ENCODE data around the gene CINP.
A peak's percentile ranks its signal among the peaks of the same experiment; 100 is the strongest.

Gene CINP

DNA sequence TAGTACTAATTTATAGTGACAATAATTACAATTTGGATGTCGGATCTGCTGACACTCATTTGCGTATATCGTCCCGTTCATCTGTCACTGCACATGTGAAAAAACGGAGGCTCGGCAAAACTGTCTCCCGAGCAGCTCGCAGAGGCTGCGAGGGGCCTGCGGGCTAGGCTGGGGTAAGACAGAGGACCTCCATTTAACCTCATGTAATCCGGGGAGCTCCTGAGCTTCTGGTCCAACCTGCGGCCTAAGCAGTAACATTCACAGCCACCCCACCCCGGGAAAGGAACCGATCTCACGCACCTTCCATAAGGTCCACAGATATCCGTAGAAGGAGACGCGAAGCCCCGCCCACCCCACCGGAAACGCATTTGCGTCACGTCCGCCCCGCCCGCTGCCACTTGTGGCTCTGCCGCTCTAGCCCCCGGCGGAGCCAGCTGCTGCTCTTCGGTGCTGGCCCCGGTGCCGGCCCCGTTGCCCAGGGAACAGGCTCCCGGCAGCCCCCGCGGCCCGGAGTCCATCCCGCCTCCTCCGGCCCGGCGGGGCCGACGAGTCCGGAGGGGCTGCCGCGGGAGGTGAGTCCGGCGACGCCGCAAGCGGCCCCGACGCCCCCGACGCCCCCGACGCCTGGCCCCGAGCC lies at the start of gene CINP, which contains the start of gene TECPR2:
TSS of gene CINP (minus strand) at position 346 of the 637 bp plus-strand sequence. CDS start at position 307, 39 bp downstream.
TSS of gene TECPR2 (plus strand) at position 397 of the 637 bp plus-strand sequence. CDS start 13,781 bp downstream, outside the sequence.
- DNase-seq = peak; percentile 78

- no peak for DNase-seq
These were observed 46.0 kb upstream of the CINP start for GRCh38 chr14:102408724-102409123.

DNA sequence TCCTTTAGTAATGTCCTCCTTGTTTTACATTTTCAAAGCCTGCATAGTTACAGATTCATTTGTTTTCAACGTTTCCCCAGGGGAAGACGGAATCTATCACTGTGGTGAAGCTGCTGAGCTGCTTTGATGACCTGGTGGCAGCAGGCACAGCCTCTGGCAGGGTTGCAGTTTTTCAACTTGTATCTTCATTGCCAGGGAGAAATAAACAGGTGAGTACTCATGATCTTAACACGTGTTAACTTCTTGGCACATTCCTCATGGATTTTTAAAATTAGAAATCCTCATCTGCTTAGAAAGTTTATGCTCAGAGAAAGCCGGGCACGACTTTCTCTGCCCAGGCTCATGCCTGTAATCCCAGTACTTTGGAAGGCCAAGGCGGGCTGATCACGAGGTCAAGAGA lies 44.6 kb upstream of the CINP start:
- DNase-seq = no peak

DNA sequence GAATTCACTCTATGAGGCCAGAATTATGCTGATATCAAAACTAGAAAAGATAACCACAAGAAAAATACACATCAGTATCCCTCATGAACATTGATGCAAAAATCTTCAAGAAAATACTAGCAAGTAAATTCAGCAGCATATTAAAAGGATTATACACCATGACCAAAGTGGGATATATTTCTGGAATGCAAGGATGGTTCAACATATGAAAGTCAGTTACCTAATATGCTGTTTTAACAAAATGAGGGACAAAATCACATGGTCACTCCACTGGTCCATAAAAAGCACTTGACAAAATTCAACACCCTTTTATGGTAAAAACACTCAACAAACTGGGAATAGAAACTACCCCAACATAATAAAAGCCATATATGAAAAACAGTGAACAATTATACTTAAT lies 40.3 kb upstream of the CINP start:
- DNase-seq = no peak

GRCh38 chr14:102396521-102396920 lies 33.8 kb upstream of the CINP start:
- DNase-seq = no peak

GRCh38 chr14:102394717-102395375 lies 32.2 kb upstream of the CINP start:
- DNase-seq = no peak

DNA sequence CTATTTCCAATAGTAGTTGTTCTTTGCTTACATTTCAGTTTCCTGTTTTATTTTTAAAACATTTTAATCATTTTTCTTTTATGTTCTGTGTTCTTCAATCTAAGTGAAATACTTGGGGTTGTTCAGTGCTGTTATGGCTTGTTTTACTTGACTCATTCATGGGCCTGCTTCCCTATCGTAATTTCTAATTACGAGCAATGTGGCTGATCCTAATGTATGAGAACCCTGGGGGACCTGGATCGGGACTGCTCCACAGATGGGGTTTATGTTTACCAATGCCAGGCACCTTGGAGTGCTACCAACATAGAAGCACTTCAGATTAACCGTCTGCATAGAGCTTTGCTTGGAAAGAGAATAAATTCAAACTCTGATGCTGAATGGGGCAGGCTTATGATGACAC lies 29.8 kb upstream of the CINP start:
- no peak for DNase-seq

GRCh38 chr14:102390064-102390855 lies 27.6 kb upstream of the CINP start:
- DNase-seq = no peak

DNA sequence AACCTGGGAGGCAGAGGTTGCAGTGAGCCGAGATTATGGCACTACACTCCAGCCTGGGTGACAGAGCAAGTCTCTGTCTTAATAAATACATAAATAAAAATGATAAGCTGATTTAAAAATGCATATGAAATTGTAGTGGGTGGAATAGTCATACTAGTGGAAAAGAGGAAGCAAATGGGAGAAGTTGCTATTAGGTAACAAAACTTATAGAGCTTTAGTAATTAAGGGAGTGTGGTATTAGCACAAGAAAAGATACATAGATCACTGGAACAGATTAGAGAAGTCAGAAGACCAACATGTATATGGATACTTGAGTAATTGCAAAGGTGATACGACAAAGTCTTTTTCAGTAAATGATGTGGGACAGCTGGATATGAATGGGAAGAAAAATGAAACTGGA lies 26.6 kb upstream of the CINP start:
- DNase-seq = no peak

GRCh38 chr14:102387086-102387485 lies 24.4 kb upstream of the CINP start:
- DNase-seq = no peak

DNA sequence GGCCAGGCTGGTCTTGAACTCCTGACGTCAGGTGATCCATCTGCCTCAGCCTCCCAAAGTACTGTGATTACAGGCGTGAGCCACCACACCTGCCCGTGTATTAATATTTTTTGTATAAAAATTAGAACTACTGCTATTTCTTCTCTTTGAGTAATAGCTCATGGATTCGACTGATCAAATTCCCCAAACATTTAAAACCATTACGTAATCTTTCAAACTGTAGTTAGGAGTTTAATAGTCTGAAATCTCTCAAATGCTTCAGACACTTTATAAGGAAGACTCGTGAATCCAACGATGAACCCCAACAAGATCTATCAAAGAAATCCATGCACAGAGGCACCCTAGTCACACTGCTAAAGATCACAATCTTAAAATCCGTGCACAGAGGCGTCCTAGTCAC lies 16.1 kb upstream of the CINP start:
- DNase-seq = no peak

- DNase-seq = no peak
These were observed 15.0 kb upstream of the CINP start for GRCh38 chr14:102377696-102378095.

GRCh38 chr14:102375119-102375518 lies 12.4 kb upstream of the CINP start:
- no peak for DNase-seq

DNA sequence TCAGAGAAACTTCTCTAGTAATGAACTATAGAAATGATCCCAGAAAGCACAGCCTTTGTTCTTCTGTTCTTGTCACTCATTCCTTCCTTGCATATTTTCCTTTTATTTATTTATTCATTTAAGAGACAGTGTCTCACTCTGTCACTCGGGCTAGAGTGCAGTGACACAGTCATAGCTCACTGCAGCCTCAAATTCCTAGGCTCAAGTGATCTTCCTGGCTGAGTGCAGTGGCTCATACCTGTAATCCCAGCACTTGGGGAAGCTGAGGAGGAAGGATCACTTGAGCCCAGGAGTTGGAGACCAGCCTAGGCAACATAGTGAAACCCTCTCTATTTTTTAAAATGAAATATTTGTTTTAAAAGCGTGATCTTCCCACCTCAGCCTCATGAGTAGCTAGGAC lies 11.6 kb upstream of the CINP start:
- DNase-seq = no peak

DNA sequence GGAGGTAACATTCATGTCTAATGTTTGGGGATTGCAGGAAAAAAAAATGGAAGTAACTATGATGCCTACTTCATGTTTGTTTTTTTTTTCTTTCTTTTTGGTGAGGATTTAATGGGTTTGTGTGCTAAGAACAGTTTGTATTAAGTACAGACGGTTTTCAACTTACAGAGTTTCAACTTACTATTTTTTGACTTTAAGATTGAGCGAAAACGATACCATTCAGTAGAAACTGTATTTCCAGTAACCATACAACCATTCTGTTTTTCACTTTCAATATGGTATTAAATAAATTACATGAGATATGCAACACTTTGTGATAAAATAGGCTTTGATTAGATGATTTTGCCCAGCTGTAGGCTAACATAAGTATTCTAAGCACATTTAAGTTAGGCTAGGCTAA lies 10.4 kb upstream of the CINP start:
- DNase-seq = no peak

DNA sequence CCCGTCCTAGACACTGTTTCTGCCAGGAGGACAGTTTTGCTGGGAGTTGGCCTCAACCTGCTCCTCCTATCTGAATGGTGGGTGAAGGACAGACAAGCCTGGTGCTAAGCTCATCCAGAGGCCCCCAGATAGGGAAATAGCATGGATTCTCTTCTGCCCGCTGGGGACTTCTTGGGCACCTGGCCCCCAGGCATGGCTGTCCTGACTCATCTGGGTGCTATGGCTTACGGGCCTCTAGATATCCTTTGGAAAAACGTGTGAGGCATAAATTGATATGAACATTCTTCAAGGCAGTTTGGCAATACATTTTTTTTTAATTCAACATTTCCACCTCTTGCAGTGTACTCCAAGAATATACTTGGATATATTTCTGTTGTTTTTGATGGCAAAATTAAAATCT lies 8.7 kb upstream of the CINP start:
- DNase-seq = no peak

DNA sequence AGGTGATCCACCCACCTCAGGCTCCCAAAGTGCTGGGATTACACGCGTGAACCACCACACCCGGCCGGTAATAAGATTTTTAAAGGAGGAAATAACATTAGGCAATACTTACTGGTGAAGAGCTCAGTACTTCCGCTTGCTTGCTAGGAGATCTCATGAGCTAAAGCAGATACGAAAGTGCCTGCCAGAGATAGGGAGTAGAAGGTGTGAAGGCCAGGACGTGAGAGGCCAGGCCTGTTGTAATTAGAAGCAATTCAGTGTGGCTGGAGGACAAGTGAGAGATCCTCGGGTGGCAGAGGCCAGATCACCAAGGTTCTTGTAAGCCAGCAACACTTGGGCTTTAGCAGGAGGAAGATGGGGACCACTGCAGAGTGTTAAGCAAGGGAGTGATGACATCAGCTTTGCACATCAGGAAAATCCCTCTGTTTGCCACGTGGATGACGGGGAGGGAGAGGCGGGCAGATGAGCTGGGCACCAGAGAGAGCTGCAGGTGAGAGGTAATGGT lies 7.7 kb upstream of the CINP start:
- DNase-seq = no peak

DNA sequence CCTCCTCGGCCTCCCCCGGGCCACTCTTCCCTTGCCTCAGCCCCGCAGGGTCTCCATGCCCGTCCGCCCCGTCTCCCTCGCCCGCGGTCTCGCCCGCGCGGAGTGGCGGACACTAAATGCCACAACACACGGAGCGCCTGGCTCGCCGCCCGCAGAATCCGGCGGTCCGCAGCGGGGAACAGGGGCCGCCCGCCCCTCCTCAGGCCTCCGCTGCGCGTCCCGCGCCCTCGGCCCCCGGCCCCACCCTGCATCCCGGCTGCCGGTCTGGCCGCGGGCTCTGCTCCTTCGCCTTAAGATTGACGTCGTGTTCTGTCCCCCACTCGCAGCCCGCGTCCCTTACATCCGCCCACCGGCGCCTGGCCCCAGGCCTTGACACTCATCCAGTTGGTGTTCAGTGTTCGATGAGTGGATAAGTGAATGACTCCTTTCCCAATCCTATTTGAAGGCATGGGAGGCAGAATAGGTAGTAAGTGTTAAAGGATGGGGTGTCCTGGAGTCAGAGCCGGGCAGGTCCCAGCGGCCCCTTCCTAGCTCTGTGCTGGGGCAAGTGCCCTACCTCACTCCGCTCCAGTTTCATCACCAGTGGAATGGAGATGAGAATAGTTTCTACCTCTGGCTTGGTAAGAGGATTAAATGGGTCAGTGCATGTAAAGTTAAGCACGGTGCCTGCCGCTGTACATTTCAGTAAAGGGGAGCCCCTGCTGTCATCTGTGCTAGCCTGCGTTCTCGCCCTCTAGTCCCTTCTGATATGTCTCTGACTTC lies 673 bp upstream of the CINP start:
- no peak for DNase-seq

DNA sequence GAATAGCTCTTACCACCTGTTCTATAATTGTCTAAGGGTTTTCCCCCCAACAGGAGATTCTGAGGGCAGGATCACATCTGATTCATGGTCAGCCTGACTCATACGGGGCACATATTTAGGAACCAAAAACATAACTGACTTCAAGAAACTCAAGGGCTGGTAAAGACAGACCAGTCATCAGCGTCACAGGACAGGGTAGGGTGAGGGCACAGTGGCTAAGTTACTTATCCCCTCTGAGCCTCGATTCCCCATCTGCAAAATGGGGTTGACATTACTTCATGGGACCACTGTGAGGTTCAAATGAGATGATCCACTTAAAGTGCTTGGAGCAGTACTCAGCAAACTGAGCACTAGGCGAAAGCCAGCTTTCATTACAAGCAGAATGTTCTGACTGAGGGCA lies 606 bp downstream of the CINP start:
- DNase-seq = no peak

GRCh38 chr14:102360388-102360787 lies 2.3 kb downstream of the CINP start:
- DNase-seq = no peak

GRCh38 chr14:102359341-102359740 lies 3.3 kb downstream of the CINP start:
- DNase-seq = no peak

DNA sequence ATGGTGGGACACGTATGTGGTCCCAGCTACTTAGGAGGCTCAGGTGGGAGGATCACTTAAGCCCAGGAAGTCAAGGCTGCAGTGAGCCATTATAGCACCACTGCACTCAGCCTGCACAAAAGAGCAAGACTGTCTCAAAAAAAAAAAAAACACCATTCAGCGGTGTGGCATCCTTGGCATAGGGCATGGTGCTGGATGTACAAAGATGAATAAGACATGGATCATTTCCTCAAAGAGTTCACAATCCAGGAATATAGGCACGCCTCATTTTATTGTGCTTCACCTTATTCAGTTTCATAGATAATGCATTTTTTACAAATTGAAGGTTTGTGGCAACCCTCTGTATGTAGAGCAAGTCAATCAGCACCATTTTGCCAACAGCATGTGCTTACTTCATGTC lies 6.4 kb downstream of the CINP start:
- DNase-seq = no peak

GRCh38 chr14:102353126-102353619 lies 9.5 kb downstream of the CINP start:
- no peak for DNase-seq
